ENCODE results near the gene DNPEP. TPM values are rescaled to one million over a fixed set of nuclear protein-coding genes. Genes with fewer than 3 reads are reported as not detected.

The DNPEP gene
- total and polyA plus RNA-seq, 2 donors (not counting 1 experiment from before 2014, with no cell fraction given), result 82.6 to 91.7 TPM

DNA sequence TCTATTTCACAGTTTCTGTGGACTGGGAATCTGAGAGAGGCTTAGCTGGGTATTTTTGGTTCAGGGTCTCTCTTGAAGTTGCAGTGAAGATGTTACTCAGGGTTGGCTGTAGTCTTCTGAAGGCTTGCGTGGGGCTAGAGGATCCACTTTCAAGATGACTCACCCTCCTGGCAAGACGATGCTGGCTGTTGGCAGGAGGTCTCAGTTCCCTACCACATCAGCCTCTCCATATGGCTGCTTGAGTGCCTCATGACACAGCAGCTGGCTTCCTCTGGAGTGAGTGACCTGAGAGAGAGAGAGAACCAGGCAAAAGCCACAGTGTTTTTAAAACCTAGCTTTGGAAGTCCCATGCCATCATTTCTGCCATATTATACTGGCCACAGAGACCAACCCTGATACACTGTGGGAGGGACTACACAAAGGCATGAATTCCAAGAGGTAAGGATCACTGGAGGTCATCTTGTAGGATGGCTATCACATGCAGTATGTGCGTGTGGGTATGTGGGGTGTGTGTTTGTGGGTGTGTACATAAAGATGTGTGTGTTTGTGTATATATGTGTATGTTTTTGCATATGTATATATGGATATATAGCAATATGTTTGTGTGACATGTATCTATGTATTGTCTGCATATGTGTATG lies 25.1 kb downstream of the DNPEP start:
- Histone ChIP-seq H3K4me2 (replicated peaks; ENCODE audit: low read depth, low read length, poor library complexity, severe bottlenecking) (no peak overlapping the region), H3K4me1 (ENCODE audit: control insufficient read depth in 2 of 2, insufficient read depth in 2 of 2, low read length in 2 of 2) (peaks cover 0 to 7% of the 10 kb centered on the region in 2 donors), H3K27me3 (replicated peaks in 1 of 4; ENCODE audit: control extremely low read depth in 1 of 4, control insufficient read depth in 3 of 4, insufficient read depth in 4 of 4, low read length in 3 of 4) (peaks cover 0 to 21% (median 2%) of the 10 kb centered on the region in 4 experiments), H3K9me3 (ENCODE audit: control extremely low read depth in 1 of 3, control insufficient read depth in 2 of 3, insufficient read depth in 1 of 3, low read length in 2 of 3) (peaks cover 0 to 4% (median 0%) of the 10 kb centered on the region in 3 donors), H2AFZ (ENCODE audit: insufficient read depth, low read depth, low read length, poor library complexity, severe bottlenecking) (no peak overlapping the region), H3K27ac (ENCODE audit: low read length in 2 of 2) (no peak overlapping the region), H3K79me2 (ENCODE audit: control insufficient read depth, insufficient read depth, low read length) (no peaks in the 10 kb centered on the region), H3K4me3 (ENCODE audit: control extremely low read depth in 1 of 5, extremely low read depth in 1 of 5, insufficient read depth in 1 of 5, low read depth in 2 of 5, low read length in 4 of 5) (no peak overlapping the region), H4K20me1 (ENCODE audit: control insufficient read depth, insufficient read depth, low read length, poor library complexity, severe bottlenecking) (no peaks in the 10 kb centered on the region), H3K9ac (ENCODE audit: low read length) (no peak overlapping the region), H3K36me3 (replicated peaks in 1 of 2; ENCODE audit: control extremely low read depth in 1 of 2, control insufficient read depth in 1 of 2, extremely low read depth in 1 of 2, insufficient read depth in 2 of 2, low read length in 1 of 2) (no peaks in the 10 kb centered on the region)
- Mint-ChIP-seq H3K27me3 (peaks cover 18% of the 10 kb centered on the region), H3K4me3 (no peak overlapping the region), H3K9me3 (ENCODE audit: insufficient read depth) (no peaks in the 10 kb centered on the region), H3K27ac (no peak overlapping the region), H3K4me1 (peaks cover 2% of the 10 kb centered on the region)
- ChIA-PET POLR2A (no interaction called here), CTCF (no interaction called here)
- DNase-seq (no peak), ATAC-seq (ENCODE audit: low read depth) (no peak)
- intact Hi-C loops (cut with micrococcal nuclease), result no loop called here
- 100% methylated on average over 1 of the region's 3 CpGs for WGBS (ENCODE audit: insufficient coverage)
- TF ChIP-seq, protein P1, sequence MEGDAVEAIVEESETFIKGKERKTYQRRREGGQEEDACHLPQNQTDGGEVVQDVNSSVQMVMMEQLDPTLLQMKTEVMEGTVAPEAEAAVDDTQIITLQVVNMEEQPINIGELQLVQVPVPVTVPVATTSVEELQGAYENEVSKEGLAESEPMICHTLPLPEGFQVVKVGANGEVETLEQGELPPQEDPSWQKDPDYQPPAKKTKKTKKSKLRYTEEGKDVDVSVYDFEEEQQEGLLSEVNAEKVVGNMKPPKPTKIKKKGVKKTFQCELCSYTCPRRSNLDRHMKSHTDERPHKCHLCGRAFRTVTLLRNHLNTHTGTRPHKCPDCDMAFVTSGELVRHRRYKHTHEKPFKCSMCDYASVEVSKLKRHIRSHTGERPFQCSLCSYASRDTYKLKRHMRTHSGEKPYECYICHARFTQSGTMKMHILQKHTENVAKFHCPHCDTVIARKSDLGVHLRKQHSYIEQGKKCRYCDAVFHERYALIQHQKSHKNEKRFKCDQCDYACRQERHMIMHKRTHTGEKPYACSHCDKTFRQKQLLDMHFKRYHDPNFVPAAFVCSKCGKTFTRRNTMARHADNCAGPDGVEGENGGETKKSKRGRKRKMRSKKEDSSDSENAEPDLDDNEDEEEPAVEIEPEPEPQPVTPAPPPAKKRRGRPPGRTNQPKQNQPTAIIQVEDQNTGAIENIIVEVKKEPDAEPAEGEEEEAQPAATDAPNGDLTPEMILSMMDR (IDR thresholded peaks at IDR 0.05), result no peak
- TF ChIP-seq EZH2 (IDR thresholded peaks at IDR 0.05; ENCODE audit: borderline replicate concordance, insufficient read depth, low read depth, low read length, poor library complexity, severe bottlenecking), result no peak

DNA sequence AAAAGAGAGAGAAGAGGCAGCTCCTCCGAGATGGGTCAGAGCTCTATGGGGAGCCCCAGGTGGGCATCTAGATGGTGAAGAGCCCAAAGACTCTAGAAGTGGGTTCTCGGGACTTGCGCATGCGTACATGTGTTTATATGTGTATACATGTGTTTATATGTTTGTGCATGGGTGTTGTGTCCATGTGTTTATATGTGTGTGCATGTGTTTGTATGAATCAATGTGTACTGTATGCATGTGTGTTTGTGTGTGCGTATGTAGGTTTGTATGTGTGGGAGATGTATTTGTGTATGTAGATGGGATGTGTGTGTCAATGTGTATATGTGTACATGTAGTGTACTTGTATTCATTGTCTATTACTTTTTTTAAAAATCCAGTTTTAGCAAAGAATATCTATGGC lies 25.6 kb downstream of the DNPEP start:
- ChIA-PET POLR2A (interaction anchor here (0.8 kb wide), 1 partner anchor 26 kb away, joined by 11 read pairs; the partner anchor contains the start of gene DNPEP), CTCF (no interaction called here)
- Mint-ChIP-seq H3K27ac (no peak overlapping the region), H3K9me3 (ENCODE audit: insufficient read depth) (no peaks in the 10 kb centered on the region), H3K4me3 (no peak overlapping the region), H3K27me3 (peaks cover 18% of the 10 kb centered on the region), H3K4me1 (peaks cover 2% of the 10 kb centered on the region)
- H3K27ac ChIP-seq (ENCODE audit: low read length in 2 of 2), result no peak overlapping the region
- peaks cover 0 to 24% (median 2%) of the 10 kb centered on the region in 4 experiments for H3K27me3 ChIP-seq (replicated peaks in 1 of 4; ENCODE audit: control extremely low read depth in 1 of 4, control insufficient read depth in 3 of 4, insufficient read depth in 4 of 4, low read length in 3 of 4)
- ATAC-seq (ENCODE audit: low read depth) (no peak), DNase-seq (no peak)
- no peaks in the 10 kb centered on the region for H4K20me1 ChIP-seq (ENCODE audit: control insufficient read depth, insufficient read depth, low read length, poor library complexity, severe bottlenecking)
- peaks cover 0 to 4% (median 0%) of the 10 kb centered on the region in 3 donors for H3K9me3 ChIP-seq (ENCODE audit: control extremely low read depth in 1 of 3, control insufficient read depth in 2 of 3, insufficient read depth in 1 of 3, low read length in 2 of 3)
- no peak overlapping the region for H3K9ac ChIP-seq (ENCODE audit: low read length)
- WGBS (ENCODE audit: insufficient coverage), result 96% methylated on average over 5 of the region's 5 CpGs
- H3K4me1 ChIP-seq (ENCODE audit: control insufficient read depth in 2 of 2, insufficient read depth in 2 of 2, low read length in 2 of 2), result peaks cover 0 to 7% of the 10 kb centered on the region in 2 donors
- H3K4me2 ChIP-seq (replicated peaks; ENCODE audit: low read depth, low read length, poor library complexity, severe bottlenecking), result no peak overlapping the region
- TF ChIP-seq, protein P1 (IDR thresholded peaks at IDR 0.05), result no peak
- TF ChIP-seq EZH2 (IDR thresholded peaks at IDR 0.05; ENCODE audit: borderline replicate concordance, insufficient read depth, low read depth, low read length, poor library complexity, severe bottlenecking), result no peak
- intact Hi-C loops (cut with micrococcal nuclease), result no loop called here
- no peak overlapping the region for H3K4me3 ChIP-seq (ENCODE audit: control extremely low read depth in 1 of 5, extremely low read depth in 1 of 5, insufficient read depth in 1 of 5, low read depth in 2 of 5, low read length in 4 of 5)
- no peaks in the 10 kb centered on the region for H3K79me2 ChIP-seq (ENCODE audit: control insufficient read depth, insufficient read depth, low read length)
- H3K36me3 ChIP-seq (replicated peaks in 1 of 2; ENCODE audit: control extremely low read depth in 1 of 2, control insufficient read depth in 1 of 2, extremely low read depth in 1 of 2, insufficient read depth in 2 of 2, low read length in 1 of 2), result no peaks in the 10 kb centered on the region
- H2AFZ ChIP-seq (ENCODE audit: insufficient read depth, low read depth, low read length, poor library complexity, severe bottlenecking), result no peak overlapping the region

Data from B cell (primary cell).